ENCODE results near the gene TIAM2.
A peak's percentile ranks its signal among the peaks of the same experiment; 100 is the strongest.

TIAM2 gene

GRCh38 chr6:155284775-155285174 lies 289.7 kb downstream of the TIAM2 start:
- no peak for TF ChIP-seq CTCF (IDR thresholded peaks at IDR 0.05; ENCODE audit: control insufficient read depth, insufficient read depth, low read depth, low read length, missing control alignments)
- no peak for DNase-seq (ENCODE audit: low read depth)
- H3K4me3 ChIP-seq (ENCODE audit: control insufficient read depth, low read depth, low read length), result no peak overlapping the region

GRCh38 chr6:155287762-155288161 lies 292.6 kb downstream of the TIAM2 start:
- no peak for TF ChIP-seq CTCF (IDR thresholded peaks at IDR 0.05; ENCODE audit: control insufficient read depth, insufficient read depth, low read depth, low read length, missing control alignments)
- H3K4me3 ChIP-seq (ENCODE audit: control insufficient read depth, low read depth, low read length), result no peak overlapping the region
- no peak for DNase-seq (ENCODE audit: low read depth)

GRCh38 chr6:155290491-155290890 lies 295.4 kb downstream of the TIAM2 start:
- no peak for DNase-seq (ENCODE audit: low read depth)
- TF ChIP-seq CTCF (IDR thresholded peaks at IDR 0.05; ENCODE audit: control insufficient read depth, insufficient read depth, low read depth, low read length, missing control alignments), result no peak
- H3K4me3 ChIP-seq (ENCODE audit: control insufficient read depth, low read depth, low read length), result no peak overlapping the region

- DNase-seq (ENCODE audit: low read depth), result no peak
- TF ChIP-seq CTCF (IDR thresholded peaks at IDR 0.05; ENCODE audit: control insufficient read depth, insufficient read depth, low read depth, low read length, missing control alignments), result no peak
- no peak overlapping the region for H3K4me3 ChIP-seq (ENCODE audit: control insufficient read depth, low read depth, low read length)
These were observed 296.2 kb downstream of the TIAM2 start for GRCh38 chr6:155291291-155291690.

GRCh38 chr6:155292711-155293110 lies 297.6 kb downstream of the TIAM2 start:
- TF ChIP-seq CTCF (IDR thresholded peaks at IDR 0.05; ENCODE audit: control insufficient read depth, insufficient read depth, low read depth, low read length, missing control alignments), result no peak
- no peak overlapping the region for H3K4me3 ChIP-seq (ENCODE audit: control insufficient read depth, low read depth, low read length)
- no peak for DNase-seq (ENCODE audit: low read depth)

GRCh38 chr6:155297669-155298068 lies 302.6 kb downstream of the TIAM2 start:
- no peak for TF ChIP-seq CTCF (IDR thresholded peaks at IDR 0.05; ENCODE audit: control insufficient read depth, insufficient read depth, low read depth, low read length, missing control alignments)
- DNase-seq (ENCODE audit: low read depth), result no peak
- H3K4me3 ChIP-seq (ENCODE audit: control insufficient read depth, low read depth, low read length), result no peak overlapping the region

GRCh38 chr6:155301867-155302266 lies 306.8 kb downstream of the TIAM2 start:
- no peak for TF ChIP-seq CTCF (IDR thresholded peaks at IDR 0.05; ENCODE audit: control insufficient read depth, insufficient read depth, low read depth, low read length, missing control alignments)
- DNase-seq (ENCODE audit: low read depth), result peak; percentile 21
- H3K4me3 ChIP-seq (ENCODE audit: control insufficient read depth, low read depth, low read length), result no peak overlapping the region
